K562 (cell line): ENCODE results near the gene ILK. TPM values are rescaled to one million over a fixed set of nuclear protein-coding genes. Genes with fewer than 3 reads are reported as not detected.
A peak's percentile ranks its signal among the peaks of the same experiment; 100 is the strongest.

ENCODE experiments used
- ARID2 ChIP-seq: fragments of 450-650 bp; IDR thresholded peaks from 2 replicates; pipeline ENCODE4 v1.6.1; 2017; ENCODE audit warnings: antibody characterized with exemption, mild to moderate bottlenecking
- DDX20 ChIP-seq: fragments of 450-650 bp; IDR thresholded peaks from 2 replicates; pipeline ENCODE4 v1.6.1; 2016; ENCODE audit warnings: missing genetic modification characterization, low read depth, mild to moderate bottlenecking, missing compliant biosample characterization, moderate library complexity
- EGR1 ChIP-seq: fragments of 450-650 bp; conservative IDR thresholded peaks from 2 replicates; pipeline ENCODE4 v1.6.1; 2017; ENCODE audit warnings: mild to moderate bottlenecking
- ESRRA ChIP-seq: fragments of 450-650 bp; IDR thresholded peaks from 2 replicates; pipeline ENCODE4 v1.6.1; 2014; ENCODE audit warnings: low read depth, mild to moderate bottlenecking, moderate library complexity, borderline replicate concordance
- FOXJ3 ChIP-seq: sonication (generic); formaldehyde crosslinking; IDR thresholded peaks from 2 replicates; pipeline ENCODE4 v1.4.0; 2020; ENCODE audit warnings: mild to moderate bottlenecking, missing genetic modification reagents
- FOXK2 ChIP-seq, 2 experiments: fragments of 450-650 bp; IDR thresholded peaks in 1 of 2; conservative IDR thresholded peaks in 1 of 2; 2 replicates each; pipeline ENCODE4 v1.6.1; 2016; ENCODE audit warnings: low read depth in 2 of 2, mild to moderate bottlenecking in 1 of 2
- HIVEP1 ChIP-seq: fragments of 250-450 bp; sonication (Bioruptor Pico); IDR thresholded peaks from 2 replicates; pipeline ENCODE4 v1.4.0; 2020; ENCODE audit warnings: mild to moderate bottlenecking
- MCM3 ChIP-seq: fragments of 450-650 bp; IDR thresholded peaks from 2 replicates; pipeline ENCODE4 v1.6.1; 2016
- NR2C2 ChIP-seq, 2 experiments: fragments of 200-800 bp in 1 of 2; sonication (Bioruptor generic) in 1 of 2; sonication (generic) in 1 of 2; formaldehyde crosslinking in 1 of 2; IDR thresholded peaks; 2 replicates each; pipeline versions ENCODE4 v1.6.1 to v1.8.0; 2016 to 2022; ENCODE audit warnings: mild to moderate bottlenecking in 1 of 2, missing compliant biosample characterization in 1 of 2, missing genetic modification characterization in 1 of 2, missing genetic modification reagents in 1 of 2
- NUFIP1 ChIP-seq: fragments of 450-650 bp; IDR thresholded peaks from 2 replicates; pipeline ENCODE4 v1.6.1; 2018; ENCODE audit not compliant: partially characterized antibody
- PML ChIP-seq: IDR thresholded peaks from 2 replicates; pipeline ENCODE4 v1.6.1; 2012; ENCODE audit warnings: low read length, inconsistent platforms
- RBM17 ChIP-seq: fragments of 200-400 bp; formaldehyde crosslinking; IDR thresholded peaks from 2 replicates; pipeline ENCODE4 v1.6.1; 2017; ENCODE audit warnings: low read depth, mild to moderate bottlenecking, low read length, borderline replicate concordance
- SMARCA5 ChIP-seq: fragments of 450-650 bp; IDR thresholded peaks from 2 replicates; pipeline ENCODE4 v1.6.1; 2016
- U2AF1 ChIP-seq: fragments of 200-400 bp; formaldehyde crosslinking; optimal IDR thresholded peaks from 2 replicates; pipeline ENCODE3; 2017; ENCODE audit warnings: mild to moderate bottlenecking, low read depth, low read length, moderate library complexity
- ZNF224 ChIP-seq: sonication (generic); formaldehyde crosslinking; IDR thresholded peaks from 2 replicates; pipeline ENCODE4 v1.8.0; 2022; ENCODE audit warnings: mild to moderate bottlenecking, missing genetic modification reagents
- ZNF551 ChIP-seq: fragments of 250-450 bp; sonication (Bioruptor Pico); IDR thresholded peaks from 2 replicates; pipeline ENCODE4 v1.5.0; 2021; ENCODE audit warnings: mild to moderate bottlenecking, moderate library complexity
- ZNF699 ChIP-seq: fragments of 250-450 bp; sonication (Bioruptor Pico); IDR thresholded peaks from 2 replicates; pipeline ENCODE4 v1.8.0; 2021; ENCODE audit warnings: mild to moderate bottlenecking, moderate library complexity; ENCODE audit not compliant: insufficient replicate concordance
- polyA plus RNA-seq, 8 experiments: library from polyadenylated mRNA; depleted of rRNA in 4 of 8; stranded (reverse) in 5 of 8; unstranded in 3 of 8; fragments of >200 nt; fragmentation: Nextera tagmentation in 2 of 8; fragmentation: Illumina TruSeq in 1 of 8; extraction: Ambion mirVana in 2 of 8; extraction: Trizol in 1 of 8; gene quantifications; 2 replicates each; pipeline versions ENCODE4 v1.2.1 to v1.2.3, GENCODE V29; 2011 to 2014; ENCODE audit warnings: inconsistent platforms in 1 of 8, missing spikeins in 1 of 8
- total RNA-seq, 7 experiments: library from RNA; depleted of rRNA in 6 of 7; stranded (reverse); fragments of >200 nt in 6 of 7; fragmentation: Illumina TruSeq in 2 of 7; extraction: Trizol in 2 of 7; gene quantifications; 2 replicates each; pipeline versions ENCODE4 v1.2.1 to v1.2.3, GENCODE V29; 2011 to 2021; ENCODE audit warnings: low replicate concordance in 1 of 7
- TF ChIP-seq, protein P1 (sequence below): fragments of 200-400 bp; formaldehyde crosslinking; IDR thresholded peaks from 2 replicates; pipeline ENCODE4 v1.6.1; 2017; ENCODE audit warnings: mild to moderate bottlenecking, low read depth, low read length, moderate library complexity
- TF ChIP-seq, protein P2 (sequence below): sonication (generic); formaldehyde crosslinking; IDR thresholded peaks from 2 replicates; pipeline ENCODE4 v1.8.0; 2022; ENCODE audit warnings: mild to moderate bottlenecking, missing genetic modification reagents
- TF ChIP-seq, protein P3 (sequence below), 2 experiments: fragments of 200-800 bp in 1 of 2; sonication (Bioruptor generic) in 1 of 2; sonication (generic) in 1 of 2; formaldehyde crosslinking in 1 of 2; IDR thresholded peaks in 1 of 2; conservative IDR thresholded peaks in 1 of 2; 2 replicates each; pipeline versions ENCODE4 v1.5.0 to v1.6.1; 2016 to 2020; ENCODE audit warnings: missing compliant biosample characterization in 1 of 2, missing genetic modification characterization in 1 of 2, missing genetic modification reagents in 1 of 2

Gene ILK
- total and polyA plus RNA-seq, 9 of the 15 experiments (the other 6 are each of a cell fraction or from before 2014, with no cell fraction given), result 43.3 to 95.9 (median 58.9) TPM

DNA sequence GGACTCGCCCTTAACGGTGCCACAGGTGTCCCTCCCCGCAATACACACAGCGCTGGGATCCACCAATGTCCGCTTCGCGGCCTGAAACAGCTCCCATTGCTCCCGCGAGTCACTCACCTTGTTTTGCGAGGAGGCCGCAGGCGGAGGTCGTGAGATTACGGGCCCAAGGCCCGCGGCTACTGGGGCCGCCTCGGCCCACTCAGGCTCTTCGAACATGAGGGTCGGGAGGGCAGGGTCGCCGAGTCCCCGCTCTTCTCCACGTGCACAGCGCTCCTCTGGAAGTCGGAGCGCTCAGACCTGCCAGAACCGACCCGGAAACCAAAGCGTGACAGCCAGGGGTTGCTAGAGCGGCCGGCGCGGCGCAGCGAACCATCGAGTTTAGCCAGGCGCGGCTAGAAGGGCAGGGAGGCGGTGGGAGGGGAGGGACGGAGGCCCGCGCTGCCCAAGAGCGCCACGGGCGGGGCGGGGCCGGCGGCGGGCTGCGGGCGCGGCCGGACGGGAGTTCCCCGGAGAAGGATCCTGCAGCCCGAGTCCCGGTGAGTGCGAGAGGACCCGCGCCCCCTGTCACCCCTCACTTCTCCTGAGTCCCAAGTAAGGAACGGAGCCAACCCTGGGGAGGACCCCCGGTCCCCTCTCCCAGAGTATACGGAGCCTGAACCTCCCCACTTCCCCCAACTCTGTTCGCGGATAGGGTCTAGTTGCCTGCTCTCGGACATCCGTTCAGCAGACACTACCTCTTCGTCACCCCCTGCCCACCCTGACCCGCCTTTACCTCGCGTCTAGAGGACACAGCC, at the start of gene ILK, which contains the start of gene RRP8 (continued):
- TF ChIP-seq, protein P1, sequence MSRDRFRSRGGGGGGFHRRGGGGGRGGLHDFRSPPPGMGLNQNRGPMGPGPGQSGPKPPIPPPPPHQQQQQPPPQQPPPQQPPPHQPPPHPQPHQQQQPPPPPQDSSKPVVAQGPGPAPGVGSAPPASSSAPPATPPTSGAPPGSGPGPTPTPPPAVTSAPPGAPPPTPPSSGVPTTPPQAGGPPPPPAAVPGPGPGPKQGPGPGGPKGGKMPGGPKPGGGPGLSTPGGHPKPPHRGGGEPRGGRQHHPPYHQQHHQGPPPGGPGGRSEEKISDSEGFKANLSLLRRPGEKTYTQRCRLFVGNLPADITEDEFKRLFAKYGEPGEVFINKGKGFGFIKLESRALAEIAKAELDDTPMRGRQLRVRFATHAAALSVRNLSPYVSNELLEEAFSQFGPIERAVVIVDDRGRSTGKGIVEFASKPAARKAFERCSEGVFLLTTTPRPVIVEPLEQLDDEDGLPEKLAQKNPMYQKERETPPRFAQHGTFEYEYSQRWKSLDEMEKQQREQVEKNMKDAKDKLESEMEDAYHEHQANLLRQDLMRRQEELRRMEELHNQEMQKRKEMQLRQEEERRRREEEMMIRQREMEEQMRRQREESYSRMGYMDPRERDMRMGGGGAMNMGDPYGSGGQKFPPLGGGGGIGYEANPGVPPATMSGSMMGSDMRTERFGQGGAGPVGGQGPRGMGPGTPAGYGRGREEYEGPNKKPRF, result no peak
- TF ChIP-seq, protein P2, sequence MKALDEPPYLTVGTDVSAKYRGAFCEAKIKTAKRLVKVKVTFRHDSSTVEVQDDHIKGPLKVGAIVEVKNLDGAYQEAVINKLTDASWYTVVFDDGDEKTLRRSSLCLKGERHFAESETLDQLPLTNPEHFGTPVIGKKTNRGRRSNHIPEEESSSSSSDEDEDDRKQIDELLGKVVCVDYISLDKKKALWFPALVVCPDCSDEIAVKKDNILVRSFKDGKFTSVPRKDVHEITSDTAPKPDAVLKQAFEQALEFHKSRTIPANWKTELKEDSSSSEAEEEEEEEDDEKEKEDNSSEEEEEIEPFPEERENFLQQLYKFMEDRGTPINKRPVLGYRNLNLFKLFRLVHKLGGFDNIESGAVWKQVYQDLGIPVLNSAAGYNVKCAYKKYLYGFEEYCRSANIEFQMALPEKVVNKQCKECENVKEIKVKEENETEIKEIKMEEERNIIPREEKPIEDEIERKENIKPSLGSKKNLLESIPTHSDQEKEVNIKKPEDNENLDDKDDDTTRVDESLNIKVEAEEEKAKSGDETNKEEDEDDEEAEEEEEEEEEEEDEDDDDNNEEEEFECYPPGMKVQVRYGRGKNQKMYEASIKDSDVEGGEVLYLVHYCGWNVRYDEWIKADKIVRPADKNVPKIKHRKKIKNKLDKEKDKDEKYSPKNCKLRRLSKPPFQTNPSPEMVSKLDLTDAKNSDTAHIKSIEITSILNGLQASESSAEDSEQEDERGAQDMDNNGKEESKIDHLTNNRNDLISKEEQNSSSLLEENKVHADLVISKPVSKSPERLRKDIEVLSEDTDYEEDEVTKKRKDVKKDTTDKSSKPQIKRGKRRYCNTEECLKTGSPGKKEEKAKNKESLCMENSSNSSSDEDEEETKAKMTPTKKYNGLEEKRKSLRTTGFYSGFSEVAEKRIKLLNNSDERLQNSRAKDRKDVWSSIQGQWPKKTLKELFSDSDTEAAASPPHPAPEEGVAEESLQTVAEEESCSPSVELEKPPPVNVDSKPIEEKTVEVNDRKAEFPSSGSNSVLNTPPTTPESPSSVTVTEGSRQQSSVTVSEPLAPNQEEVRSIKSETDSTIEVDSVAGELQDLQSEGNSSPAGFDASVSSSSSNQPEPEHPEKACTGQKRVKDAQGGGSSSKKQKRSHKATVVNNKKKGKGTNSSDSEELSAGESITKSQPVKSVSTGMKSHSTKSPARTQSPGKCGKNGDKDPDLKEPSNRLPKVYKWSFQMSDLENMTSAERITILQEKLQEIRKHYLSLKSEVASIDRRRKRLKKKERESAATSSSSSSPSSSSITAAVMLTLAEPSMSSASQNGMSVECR (CRISPR knock-in tag), result peak; percentile 91
- TF ChIP-seq RBM17 (no peak), MCM3 (no peak), ZNF699 (CRISPR knock-in tag) (no peak), DDX20 (tag) (no peak), FOXJ3 (no peak), NUFIP1 (no peak), ZNF224 (CRISPR knock-in tag) (no peak), EGR1 (0 out of 2 replicates have a peak, but pooled peaks have one; percentile 10), U2AF1 (no peak), HIVEP1 (CRISPR knock-in tag) (no peak), ESRRA (peak; percentile 81; the same call in 1 of the 2 replicates), ZNF551 (CRISPR knock-in tag) (no peak), ARID2 (no peak), PML (peak; percentile 71; the same call in 1 of the 2 replicates), FOXK2 (conservative IDR thresholded peaks at IDR 0.05 in 1 of 2, IDR thresholded peaks at IDR 0.05 in 1 of 2; ENCODE audit: low read depth in 2 of 2) (peak in 1 of 2 experiments; percentile 31; a peak in 1 of 4 replicates), NR2C2 (CRISPR knock-in tag; IDR thresholded peaks at IDR 0.05) (peak; percentile 60), NR2C2 (tag; IDR thresholded peaks at IDR 0.05) (peak; percentile 95), SMARCA5 (no peak)
- TF ChIP-seq, protein P3, sequence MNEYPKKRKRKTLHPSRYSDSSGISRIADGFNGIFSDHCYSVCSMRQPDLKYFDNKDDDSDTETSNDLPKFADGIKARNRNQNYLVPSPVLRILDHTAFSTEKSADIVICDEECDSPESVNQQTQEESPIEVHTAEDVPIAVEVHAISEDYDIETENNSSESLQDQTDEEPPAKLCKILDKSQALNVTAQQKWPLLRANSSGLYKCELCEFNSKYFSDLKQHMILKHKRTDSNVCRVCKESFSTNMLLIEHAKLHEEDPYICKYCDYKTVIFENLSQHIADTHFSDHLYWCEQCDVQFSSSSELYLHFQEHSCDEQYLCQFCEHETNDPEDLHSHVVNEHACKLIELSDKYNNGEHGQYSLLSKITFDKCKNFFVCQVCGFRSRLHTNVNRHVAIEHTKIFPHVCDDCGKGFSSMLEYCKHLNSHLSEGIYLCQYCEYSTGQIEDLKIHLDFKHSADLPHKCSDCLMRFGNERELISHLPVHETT (CRISPR knock-in tag; conservative IDR thresholded peaks at IDR 0.05 in 1 of 2, IDR thresholded peaks at IDR 0.05 in 1 of 2), result peak in 1 of 2 experiments; percentile 95; a peak in 2 of 4 replicates
